Skin epidermis (tissue), 12 donors: ENCODE measurements around the gene SLC7A7.
"Not testable (repeated sequence)": the region's sequence is repeated elsewhere in the genome, so short reads cannot be mapped to it uniquely, and the experiment has no call there.

Experiments
- H3K27ac ChIP-seq, 21 experiments: fragments of 200-600 bp; sonication (generic) in 11 of 21; one replicate each; pipeline ENCODE4 v1.5.0; 2020; ENCODE audit warnings: mild to moderate bottlenecking in 3 of 21, inconsistent platforms in 2 of 21, moderate library complexity in 2 of 21
- H3K4me3 ChIP-seq, 7 experiments: fragments of 200-600 bp; sonication (generic) in 2 of 7; one replicate each; pipeline ENCODE4 v1.5.0; 2020; ENCODE audit warnings: inconsistent platforms in 2 of 7, mild to moderate bottlenecking in 2 of 7, moderate library complexity in 1 of 7

SLC7A7 gene

GRCh38 chr14:22814941-22815713, at the start of gene SLC7A7:
Gene SLC7A7, minus strand, starts transcription at chr14:22815435. Its CDS starts 2,037 bp downstream, at chr14:22813398.
- H3K27ac ChIP-seq, result peak within 1 kb of the TSS in 19 of 21 experiments; percentile 14 to 78 (median 44)

DNA sequence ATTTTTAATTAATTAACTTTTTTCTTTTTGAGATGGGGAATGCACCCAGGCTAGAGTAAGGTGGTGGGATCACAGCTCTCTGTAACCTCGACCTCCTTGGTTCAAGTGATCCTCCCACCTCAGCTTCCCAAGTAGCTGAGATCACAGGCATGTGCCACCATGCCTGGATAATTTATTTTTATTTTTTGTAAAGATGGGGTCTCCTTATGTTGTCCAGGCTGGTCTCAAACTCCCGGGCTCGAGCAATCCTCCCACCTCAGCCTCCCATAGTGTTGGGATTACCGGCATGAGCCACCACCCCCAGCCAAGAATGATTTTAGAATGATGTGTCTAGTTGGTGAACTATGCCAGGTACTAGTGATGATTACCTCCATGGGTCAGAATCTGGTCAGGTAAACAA, 49.7 kb upstream of the SLC7A7 start:
- no peak overlapping the region for H3K4me3 ChIP-seq
- no peak overlapping the region for H3K27ac ChIP-seq

More at GRCh38 chr14:22814941-22815713, at the start of gene SLC7A7:
- peak within 1 kb of the TSS in 1 of 7 experiments; percentile 11 for H3K4me3 ChIP-seq

- H3K27ac ChIP-seq, result no peak overlapping the region
- H3K4me3 ChIP-seq, result no peak overlapping the region
These were observed 46.4 kb upstream of the SLC7A7 start for GRCh38 chr14:22861651-22862050.

- H3K4me3 ChIP-seq, H3K27ac ChIP-seq: not testable (repeated sequence)
These were observed 45.1 kb upstream of the SLC7A7 start for GRCh38 chr14:22860377-22860776.

- H3K4me3 ChIP-seq, result no peak overlapping the region
- no peak overlapping the region for H3K27ac ChIP-seq
These were observed 41.2 kb upstream of the SLC7A7 start for GRCh38 chr14:22856428-22856827.

GRCh38 chr14:22854963-22855724, 39.9 kb upstream of the SLC7A7 start:
- H3K27ac ChIP-seq, result no peak overlapping the region
- no peak overlapping the region for H3K4me3 ChIP-seq

DNA sequence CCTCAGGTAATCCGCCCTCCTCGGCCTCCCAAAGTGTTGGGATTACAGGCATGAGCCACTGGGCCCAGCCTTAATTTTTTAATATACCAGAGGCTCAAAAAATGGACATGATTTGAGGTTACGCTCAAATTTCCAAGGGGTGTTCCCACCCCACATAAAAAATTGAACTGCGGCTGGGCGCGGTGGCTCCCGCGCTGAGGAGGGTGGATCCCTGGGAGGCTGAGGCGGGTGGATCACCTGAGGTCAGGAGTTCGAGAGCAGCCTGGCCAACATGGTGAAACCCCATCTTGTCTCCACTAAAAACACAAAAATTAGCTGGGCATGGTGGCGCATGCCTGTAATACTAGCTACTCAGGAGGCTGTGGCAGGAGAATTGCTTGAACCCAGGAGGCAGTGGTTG, 39.1 kb upstream of the SLC7A7 start:
- not testable (repeated sequence) for H3K4me3 ChIP-seq, H3K27ac ChIP-seq

DNA sequence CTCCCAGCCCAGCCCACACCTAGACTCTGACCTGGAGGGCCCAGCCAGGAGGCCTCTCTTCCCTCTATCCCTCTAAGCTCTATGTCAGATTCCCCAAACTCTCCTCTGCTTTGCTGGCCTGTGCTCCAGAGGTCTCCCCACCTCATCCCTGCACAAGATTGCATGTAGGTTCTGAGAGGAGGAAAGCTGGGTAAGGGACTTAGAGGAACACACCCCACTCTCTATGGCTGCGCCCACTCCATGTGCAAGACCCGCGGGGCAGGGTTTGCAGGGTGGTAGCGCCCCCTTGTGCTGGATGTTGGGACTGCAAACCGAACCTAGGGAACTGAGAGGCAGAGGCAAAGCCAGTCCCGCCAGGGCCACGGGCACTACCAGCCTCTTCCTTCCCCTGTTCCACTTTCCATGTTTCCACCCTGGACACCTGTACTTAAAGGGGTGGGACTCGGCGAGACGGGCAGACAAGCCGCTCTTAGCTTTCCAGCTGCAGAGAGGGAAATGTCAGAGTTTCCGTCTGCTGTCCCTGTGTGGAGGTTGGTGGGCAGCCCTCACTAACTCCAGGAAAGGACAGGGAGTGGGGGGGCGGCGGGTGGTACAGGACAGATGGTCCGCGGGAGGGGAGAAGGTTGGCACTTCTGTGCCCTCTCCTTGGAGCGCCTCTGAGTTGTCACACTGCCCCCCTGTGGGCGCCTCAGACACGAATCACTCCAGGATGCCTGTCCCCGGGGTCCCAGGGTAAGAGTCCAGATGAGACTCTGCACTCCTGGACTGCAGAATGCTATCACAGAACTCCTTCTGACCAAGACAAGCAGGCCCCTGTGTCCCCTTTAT, 37.9 kb upstream of the SLC7A7 start:
- peak overlapping the region in 17 of 21 experiments; percentile 5 to 88 (median 64) for H3K27ac ChIP-seq
- H3K4me3 ChIP-seq, result peak overlapping the region; percentile 6 to 36 (median 27)

- no peak overlapping the region for H3K4me3 ChIP-seq
- H3K27ac ChIP-seq, result peak overlapping the region in 16 of 21 experiments; percentile 5 to 88 (median 50)
These were observed 37.3 kb upstream of the SLC7A7 start for GRCh38 chr14:22852599-22852939.

DNA sequence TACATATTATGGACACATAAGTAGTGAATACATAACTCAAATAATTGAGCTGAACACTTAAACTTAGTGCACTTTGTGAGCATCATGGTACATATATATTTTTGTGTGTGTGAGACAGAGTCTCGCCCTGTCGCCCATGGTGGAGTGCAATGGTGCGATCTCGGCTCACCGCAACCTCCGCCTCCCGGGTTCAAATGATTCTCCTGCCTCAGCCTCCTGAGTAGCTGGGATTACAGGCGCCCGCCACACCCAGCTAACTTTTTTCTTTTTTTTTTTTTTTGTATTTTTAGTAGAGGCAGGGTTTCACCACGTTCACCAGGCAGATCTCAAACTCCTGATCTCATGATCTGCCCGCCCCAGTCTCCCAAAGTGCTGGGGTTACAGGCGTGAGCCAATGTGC, 36.9 kb upstream of the SLC7A7 start:
- peak overlapping the region in 15 of 21 experiments; percentile 38 to 88 (median 79) for H3K27ac ChIP-seq
- not testable (repeated sequence) for H3K4me3 ChIP-seq

DNA sequence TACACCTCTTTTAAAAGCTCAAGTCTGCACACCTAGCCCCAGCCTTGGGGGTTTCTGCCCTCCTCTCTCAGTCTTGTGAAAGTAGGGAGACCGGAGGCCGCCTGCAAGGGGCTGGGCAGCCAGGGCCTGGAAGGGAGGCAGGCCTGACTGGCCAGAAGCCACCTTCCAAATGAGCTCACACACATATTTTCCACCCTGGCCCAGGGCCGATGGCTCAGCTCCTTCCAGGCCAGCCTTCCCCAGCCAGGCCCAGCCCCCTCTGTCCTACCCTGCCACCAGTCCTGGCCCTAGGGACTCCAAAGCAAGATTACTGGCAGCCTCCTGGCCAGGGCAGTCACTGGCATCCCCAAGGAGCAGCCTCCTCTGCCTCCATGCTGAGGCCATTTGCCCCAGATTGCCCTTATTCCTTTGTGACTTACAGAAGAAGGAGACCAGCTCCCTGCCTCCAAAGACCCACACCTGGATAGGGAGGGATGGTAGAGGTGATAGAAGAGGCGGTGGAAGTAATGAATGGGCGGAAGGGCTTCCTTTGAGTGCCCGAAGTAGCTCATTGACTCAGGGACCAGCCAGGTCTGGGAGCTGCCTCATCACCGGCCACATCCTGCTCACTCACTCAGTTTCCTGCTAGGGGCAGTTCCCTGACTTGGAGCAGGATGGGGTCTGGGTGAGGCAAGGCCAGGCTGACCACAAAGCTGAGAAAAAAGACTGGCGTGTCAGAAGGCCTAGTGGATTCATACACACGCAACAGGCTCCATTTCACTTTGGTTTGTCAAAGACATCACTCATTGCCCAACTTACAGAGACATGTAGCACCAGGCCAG, 35.9 kb upstream of the SLC7A7 start:
- Histone ChIP-seq H3K4me3 (no peak overlapping the region), H3K27ac (peak overlapping the region in 20 of 21 experiments; percentile 38 to 88 (median 78))

- Histone ChIP-seq H3K27ac (peak overlapping the region in 20 of 21 experiments; percentile 69 to 92 (median 80)), H3K4me3 (no peak overlapping the region)
These were observed 34.1 kb upstream of the SLC7A7 start for GRCh38 chr14:22849212-22849819.

- Histone ChIP-seq H3K27ac (peak overlapping the region in 20 of 21 experiments; percentile 69 to 92 (median 80)), H3K4me3 (no peak overlapping the region)
These were observed 33.3 kb upstream of the SLC7A7 start for GRCh38 chr14:22848351-22849164.

DNA sequence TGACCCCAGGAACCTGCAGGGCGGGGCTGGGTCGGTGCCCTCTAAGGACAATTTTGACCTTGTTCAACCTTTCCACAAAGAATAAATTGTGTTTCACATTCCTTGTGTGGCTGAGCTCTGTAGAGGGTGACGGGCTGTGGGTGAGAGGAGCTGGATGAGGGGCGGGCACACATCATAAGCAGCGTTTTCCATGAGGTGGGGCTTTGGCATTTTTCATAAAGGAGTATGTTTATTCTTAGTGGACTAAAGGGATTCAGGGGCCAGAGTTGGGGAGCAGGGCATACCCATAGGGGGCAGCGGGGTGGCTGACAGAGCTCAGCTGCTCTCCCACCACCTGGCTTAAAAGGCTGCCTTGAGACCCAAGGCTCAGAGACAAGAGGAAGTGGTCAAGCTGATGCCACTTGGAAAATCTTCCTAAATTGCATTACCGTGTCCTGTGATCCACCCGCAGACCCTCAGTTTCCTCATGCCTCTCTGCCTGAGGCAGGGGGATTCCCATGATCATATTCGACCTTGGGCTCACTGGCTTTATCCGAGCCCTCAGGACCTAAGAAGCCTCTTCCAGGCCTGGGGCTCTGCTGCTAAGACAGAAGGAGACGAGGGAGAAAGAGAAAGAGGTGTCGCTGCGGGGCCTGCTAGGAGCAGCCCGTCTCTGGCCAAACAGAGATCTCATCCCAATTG, 32.6 kb upstream of the SLC7A7 start:
- no peak overlapping the region for H3K4me3 ChIP-seq
- H3K27ac ChIP-seq, result peak overlapping the region in 20 of 21 experiments; percentile 14 to 92 (median 79)

DNA sequence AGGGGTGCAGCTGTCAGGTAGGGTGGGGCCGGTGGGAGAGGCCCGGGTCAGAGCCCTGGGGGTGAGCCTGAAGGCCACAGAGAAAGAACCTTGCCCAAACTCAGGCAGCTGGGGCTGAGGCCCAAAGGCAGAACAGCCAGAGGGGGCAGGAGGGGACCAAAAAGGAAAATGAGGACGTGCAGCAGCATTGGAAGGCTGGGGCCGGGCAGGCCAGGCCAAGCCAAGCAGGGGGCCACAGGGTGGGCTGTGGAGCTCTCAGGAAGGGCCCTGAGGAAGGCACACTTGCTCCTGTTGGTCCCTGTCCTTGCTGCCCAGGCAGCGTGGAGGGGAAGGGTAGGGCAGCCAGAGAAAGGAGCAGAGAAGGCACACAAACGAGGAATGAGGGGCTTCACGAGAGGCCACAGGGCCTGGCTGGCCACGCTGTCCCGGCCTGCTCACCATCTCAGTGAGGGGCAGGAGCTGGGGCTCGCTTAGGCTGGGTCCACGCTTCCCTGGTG, 31.6 kb upstream of the SLC7A7 start:
- Histone ChIP-seq H3K4me3 (no peak overlapping the region), H3K27ac (peak overlapping the region in 20 of 21 experiments; percentile 14 to 92 (median 79))

DNA sequence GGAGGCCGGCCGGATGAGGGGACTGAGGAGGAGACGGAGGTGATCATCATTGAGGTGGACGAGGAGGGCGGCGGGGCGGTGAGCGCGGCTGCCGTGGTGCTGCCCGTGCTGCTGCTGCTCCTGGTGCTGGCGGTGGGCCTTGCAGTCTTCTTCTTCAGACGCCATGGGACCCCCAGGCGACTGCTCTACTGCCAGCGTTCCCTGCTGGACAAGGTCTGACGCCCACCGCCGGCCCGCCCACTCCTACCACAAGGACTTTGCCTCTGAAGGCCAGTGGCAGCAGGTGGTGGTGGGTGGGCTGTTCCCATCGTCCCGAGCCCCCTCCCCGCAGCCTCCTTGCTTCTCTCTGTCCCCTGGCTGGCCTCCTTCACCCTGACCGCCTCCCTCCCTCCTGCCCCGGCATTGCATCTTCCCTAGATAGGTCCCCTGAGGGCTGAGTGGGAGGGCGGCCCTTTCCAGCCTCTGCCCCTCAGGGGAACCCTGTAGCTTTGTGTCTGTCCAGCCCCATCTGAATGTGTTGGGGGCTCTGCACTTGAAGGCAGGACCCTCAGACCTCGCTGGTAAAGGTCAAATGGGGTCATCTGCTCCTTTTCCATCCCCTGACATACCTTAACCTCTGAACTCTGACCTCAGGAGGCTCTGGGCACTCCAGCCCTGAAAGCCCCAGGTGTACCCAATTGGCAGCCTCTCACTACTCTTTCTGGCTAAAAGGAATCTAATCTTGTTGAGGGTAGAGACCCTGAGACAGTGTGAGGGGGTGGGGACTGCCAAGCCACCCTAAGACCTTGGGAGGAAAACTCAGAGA, 30.8 kb upstream of the SLC7A7 start:
- Histone ChIP-seq H3K27ac (peak overlapping the region in 19 of 21 experiments; percentile 49 to 92 (median 79)), H3K4me3 (no peak overlapping the region)
